Measurements from ENCODE around the gene YES1. TPM values are rescaled to one million over a fixed set of nuclear protein-coding genes. Genes with fewer than 3 reads are reported as not detected.

The YES1 gene
- polyA plus RNA-seq, 1 donor (not counting 4 experiments of a cell fraction or from before 2014, with no cell fraction given): 22.9 TPM

GRCh38 chr18:812376-813171, 532 bp upstream of the YES1 start:
- no peak for TF ChIP-seq EZH2 (IDR thresholded peaks at IDR 0.05; ENCODE audit: low read length)
- TF ChIP-seq CTCF (optimal IDR thresholded peaks at IDR 0.05 in 1 of 3, IDR thresholded peaks at IDR 0.05 in 1 of 3, conservative IDR thresholded peaks at IDR 0.05 in 1 of 3; ENCODE audit: extremely low read depth in 1 of 3, insufficient read depth in 2 of 3, low read length in 3 of 3): no peak
- H3K27ac ChIP-seq (ENCODE audit: control insufficient read depth, insufficient read depth, low read length): peak overlapping the region; percentile 84
- H3K9me3 ChIP-seq (ENCODE audit: control insufficient read depth, low read depth, low read length): no peaks in the 10 kb centered on the region
- no peaks in the 10 kb centered on the region for H4K20me1 ChIP-seq (ENCODE audit: control insufficient read depth, extremely low read depth, insufficient read depth, low read length)
- H3K4me3 ChIP-seq (ENCODE audit: control insufficient read depth in 2 of 3, extremely low read depth in 1 of 3, insufficient read depth in 2 of 3, low read depth in 1 of 3, low read length in 3 of 3): peak overlapping the region; percentile 76 to 98 (median 87)
- peaks cover 2% of the 10 kb centered on the region for H3K9me1 ChIP-seq (ENCODE audit: control insufficient read depth, extremely low read depth, insufficient read depth, low read length)
- H2AFZ ChIP-seq (ENCODE audit: control insufficient read depth, low read length): peak overlapping the region; percentile 95
- DNase-seq (ENCODE audit: low read depth, low spot score) (peak; percentile 72), FAIRE-seq (peak; percentile 89)
- H3K4me2 ChIP-seq (ENCODE audit: control insufficient read depth, extremely low read depth, insufficient read depth, low read depth, low read length): peak overlapping the region; percentile 78
- H3K9ac ChIP-seq (ENCODE audit: control insufficient read depth, extremely low read depth, insufficient read depth, low read length): peak overlapping the region; percentile 98
- peaks cover 42% of the 10 kb centered on the region for H3K79me2 ChIP-seq (ENCODE audit: control insufficient read depth, insufficient read depth, low read length)
- no peaks in the 10 kb centered on the region for H3K36me3 ChIP-seq (ENCODE audit: control insufficient read depth in 2 of 2, extremely low read depth in 1 of 2, insufficient read depth in 2 of 2, low read length in 2 of 2)
- H3K27me3 ChIP-seq (ENCODE audit: control insufficient read depth, extremely low read depth, insufficient read depth, low read length): no peaks in the 10 kb centered on the region
- dilution Hi-C loops (cut with MboI; ENCODE audit: extremely low pct_ligation_motif_present, low sequenced_read_pairs): no loop called here
- H3K4me1 ChIP-seq (ENCODE audit: control insufficient read depth, extremely low read depth, insufficient read depth, low read length): peaks cover 9% of the 10 kb centered on the region

- H3K79me2 ChIP-seq (ENCODE audit: control insufficient read depth, insufficient read depth, low read length): peaks cover 54% of the 10 kb centered on the region
- H3K9me1 ChIP-seq (ENCODE audit: control insufficient read depth, extremely low read depth, insufficient read depth, low read length): peaks cover 2% of the 10 kb centered on the region
- FAIRE-seq (no peak), DNase-seq (ENCODE audit: low read depth, low spot score) (no peak)
- peak overlapping the region; percentile 84 for H3K4me2 ChIP-seq (ENCODE audit: control insufficient read depth, extremely low read depth, insufficient read depth, low read depth, low read length)
- peak overlapping the region; percentile 63 for H2AFZ ChIP-seq (ENCODE audit: control insufficient read depth, low read length)
- peak overlapping the region; percentile 98 for H3K9ac ChIP-seq (ENCODE audit: control insufficient read depth, extremely low read depth, insufficient read depth, low read length)
- peaks cover 2% of the 10 kb centered on the region for H4K20me1 ChIP-seq (ENCODE audit: control insufficient read depth, extremely low read depth, insufficient read depth, low read length)
- TF ChIP-seq EZH2 (IDR thresholded peaks at IDR 0.05; ENCODE audit: low read length) (no peak), CTCF (optimal IDR thresholded peaks at IDR 0.05 in 1 of 3, IDR thresholded peaks at IDR 0.05 in 1 of 3, conservative IDR thresholded peaks at IDR 0.05 in 1 of 3; ENCODE audit: extremely low read depth in 1 of 3, insufficient read depth in 2 of 3, low read length in 3 of 3) (no peak)
- peaks cover 9% of the 10 kb centered on the region for H3K4me1 ChIP-seq (ENCODE audit: control insufficient read depth, extremely low read depth, insufficient read depth, low read length)
- dilution Hi-C loops (cut with MboI; ENCODE audit: extremely low pct_ligation_motif_present, low sequenced_read_pairs): no loop called here
- no peaks in the 10 kb centered on the region for H3K36me3 ChIP-seq (ENCODE audit: control insufficient read depth in 2 of 2, extremely low read depth in 1 of 2, insufficient read depth in 2 of 2, low read length in 2 of 2)
- H3K9me3 ChIP-seq (ENCODE audit: control insufficient read depth, low read depth, low read length): no peaks in the 10 kb centered on the region
- H3K27me3 ChIP-seq (ENCODE audit: control insufficient read depth, extremely low read depth, insufficient read depth, low read length): no peaks in the 10 kb centered on the region
- peak overlapping the region; percentile 84 for H3K27ac ChIP-seq (ENCODE audit: control insufficient read depth, insufficient read depth, low read length)
- H3K4me3 ChIP-seq (ENCODE audit: control insufficient read depth in 2 of 3, extremely low read depth in 1 of 3, insufficient read depth in 2 of 3, low read depth in 1 of 3, low read length in 3 of 3): peak overlapping the region; percentile 87 to 98 (median 91)
These were observed 705 bp downstream of the YES1 start for GRCh38 chr18:811182-811891.

Measured in keratinocyte (primary cell).